KG1 (cell line): ENCODE results near the gene INO80C.

Experiments
- DNase-seq: peaks from one replicate; lab custom pipeline; 2025; lab: John Stamatoyannopoulos, UW

INO80C gene

GRCh38 chr18:35426786-35427185 lies 71.0 kb downstream of the INO80C start:
- no peak for DNase-seq

- DNase-seq: no peak
These were observed 73.4 kb downstream of the INO80C start for GRCh38 chr18:35424356-35424755.

GRCh38 chr18:35422237-35422636 lies 75.5 kb downstream of the INO80C start:
- DNase-seq: no peak

GRCh38 chr18:35418610-35419009 lies 79.2 kb downstream of the INO80C start:
- no peak for DNase-seq
